Neural progenitor cell (in vitro differentiated cells): Measurements from ENCODE around the gene SHE. TPM values are rescaled to one million over a fixed set of nuclear protein-coding genes. Genes with fewer than 3 reads are reported as not detected.

Experiments
- DNase-seq: peaks from one replicate; pipeline ENCODE4 v3.0.0-alpha.2; 2016; ENCODE audit warnings: low spot score
- H2AFZ ChIP-seq: fragments of 200-600 bp; sonication (generic); replicated peaks from 2 replicates; pipeline ENCODE4 v1.6.1; 2016; ENCODE audit warnings: antibody characterized with exemption
- H3F3A ChIP-seq: fragments of 200-600 bp; sonication (generic); 2 replicates; pipeline ENCODE4 v1.6.1; 2016; ENCODE audit warnings: antibody characterized with exemption, low read depth
- H3K27ac ChIP-seq: fragments of 200-600 bp; sonication (generic); 2 replicates; pipeline ENCODE4 v1.5.1; 2016; ENCODE audit warnings: mild to moderate bottlenecking
- H3K27me3 ChIP-seq: fragments of 200-600 bp; sonication (generic); 2 replicates; pipeline ENCODE4 v1.6.1; 2016; ENCODE audit warnings: mild to moderate bottlenecking, moderate library complexity
- H3K36me3 ChIP-seq: fragments of 200-600 bp; sonication (generic); 2 replicates; pipeline ENCODE4 v1.5.1; 2016
- H3K4me1 ChIP-seq: fragments of 200-600 bp; sonication (generic); 2 replicates; pipeline ENCODE4 v1.6.1; 2016; ENCODE audit warnings: mixed run types
- H3K4me2 ChIP-seq: fragments of 200-600 bp; sonication (generic); 2 replicates; pipeline ENCODE4 v1.6.1; 2016
- H3K4me3 ChIP-seq: fragments of 200-600 bp; sonication (generic); 2 replicates; pipeline ENCODE4 v1.5.1; 2016
- H3K79me2 ChIP-seq: fragments of 200-600 bp; sonication (generic); 2 replicates; pipeline ENCODE4 v1.6.1; 2016; ENCODE audit warnings: low read depth
- H3K9ac ChIP-seq: fragments of 200-600 bp; sonication (generic); 2 replicates; pipeline ENCODE4 v1.6.1; 2016
- H3K9me3 ChIP-seq: fragments of 200-600 bp; sonication (generic); 2 replicates; pipeline ENCODE4 v1.5.1; 2016; ENCODE audit warnings: low read depth
- H4K20me1 ChIP-seq: fragments of 200-600 bp; sonication (generic); 2 replicates; pipeline ENCODE4 v1.6.1; 2016; ENCODE audit warnings: low read depth
- H3K27ac Mint-ChIP-seq: 3 replicates; pipeline ENCODE4 v1.8.0; 2021; ENCODE audit warnings: mixed read lengths
- H3K27me3 Mint-ChIP-seq: 2 replicates; pipeline ENCODE4 v1.8.0; 2022; ENCODE audit warnings: low read depth, mild to moderate bottlenecking, inconsistent platforms, moderate library complexity, mixed read lengths; ENCODE audit not compliant: insufficient read depth
- H3K36me3 Mint-ChIP-seq: 3 replicates; pipeline ENCODE4 v1.8.0; 2021; ENCODE audit warnings: mixed read lengths
- H3K4me1 Mint-ChIP-seq: 3 replicates; pipeline ENCODE4 v1.8.0; 2021; ENCODE audit warnings: mixed read lengths
- H3K4me3 Mint-ChIP-seq: 3 replicates; pipeline ENCODE4 v1.8.0; 2021; ENCODE audit warnings: mild to moderate bottlenecking, moderate library complexity, mixed read lengths
- H3K9me3 Mint-ChIP-seq: 3 replicates; pipeline ENCODE4 v1.8.0; 2020; ENCODE audit warnings: mixed read lengths
- CTCF ChIP-seq: fragments of 200-600 bp; sonication (generic); IDR thresholded peaks from 2 replicates; pipeline ENCODE4 v1.5.1; 2017; ENCODE audit warnings: antibody characterized with exemption, mild to moderate bottlenecking
- EZH2 ChIP-seq: fragments of 200-600 bp; sonication (generic); IDR thresholded peaks from 2 replicates; pipeline ENCODE4 v1.6.1; 2017; ENCODE audit warnings: antibody characterized with exemption, mild to moderate bottlenecking, moderate library complexity
- EZH2phosphoT487 ChIP-seq: fragments of 200-600 bp; sonication (generic); IDR thresholded peaks from 2 replicates; pipeline ENCODE4 v1.6.1; 2017; ENCODE audit warnings: antibody characterized with exemption
- total RNA-seq: library from RNA; depleted of rRNA; stranded (reverse); fragments of >200 nt; gene quantifications from 2 replicates; pipeline ENCODE4 v1.2.3, GENCODE V29; 2015; ENCODE audit warnings: low replicate concordance

SHE gene
- total RNA-seq, 1 donor from 2014 or later: 0.04 TPM

- Mint-ChIP-seq H3K27me3 (peaks cover 3% of the 10 kb centered on the region), H3K36me3 (no peaks in the 10 kb centered on the region), H3K27ac (no peak overlapping the region), H3K9me3 (peaks cover under 1% of the 10 kb centered on the region), H3K4me3 (no peak overlapping the region), H3K4me1 (peaks cover 4% of the 10 kb centered on the region)
- no peak overlapping the region for H3K9ac ChIP-seq
- no peak overlapping the region for H3K4me3 ChIP-seq
- DNase-seq: no peak
- H3F3A ChIP-seq: no peaks in the 10 kb centered on the region
- H3K36me3 ChIP-seq: no peaks in the 10 kb centered on the region
- H2AFZ ChIP-seq: no peak overlapping the region
- H3K27ac ChIP-seq: no peak overlapping the region
- no peaks in the 10 kb centered on the region for H3K4me1 ChIP-seq
- H3K9me3 ChIP-seq: no peaks in the 10 kb centered on the region
- H3K4me2 ChIP-seq: no peak overlapping the region
- H4K20me1 ChIP-seq: no peaks in the 10 kb centered on the region
- TF ChIP-seq EZH2 (no peak), CTCF (no peak), EZH2phosphoT487 (no peak)
- no peaks in the 10 kb centered on the region for H3K27me3 ChIP-seq
- H3K79me2 ChIP-seq: no peaks in the 10 kb centered on the region
These were observed 27.1 kb upstream of the SHE start for GRCh38 chr1:154529308-154529707.

- H3K4me3 ChIP-seq: no peak overlapping the region
These were observed 25.0 kb upstream of the SHE start for GRCh38 chr1:154527192-154527591.

GRCh38 chr1:154524881-154525280 is 22.7 kb upstream of the SHE start:
- no peak for DNase-seq
- Mint-ChIP-seq H3K4me1 (peaks cover 3% of the 10 kb centered on the region), H3K4me3 (no peak overlapping the region), H3K9me3 (no peaks in the 10 kb centered on the region), H3K27me3 (peaks cover 6% of the 10 kb centered on the region), H3K36me3 (no peaks in the 10 kb centered on the region), H3K27ac (no peak overlapping the region)
- Histone ChIP-seq H3K36me3 (no peaks in the 10 kb centered on the region), H3K79me2 (no peaks in the 10 kb centered on the region), H2AFZ (no peak overlapping the region), H3K4me2 (no peak overlapping the region), H3K4me1 (no peaks in the 10 kb centered on the region), H3K9ac (no peak overlapping the region), H3F3A (no peaks in the 10 kb centered on the region), H4K20me1 (no peaks in the 10 kb centered on the region), H3K9me3 (no peaks in the 10 kb centered on the region), H3K4me3 (no peak overlapping the region), H3K27me3 (no peaks in the 10 kb centered on the region), H3K27ac (no peak overlapping the region)
- no peak for TF ChIP-seq EZH2phosphoT487
- TF ChIP-seq EZH2: no peak
- no peak for TF ChIP-seq CTCF

More at GRCh38 chr1:154527192-154527591, 25.0 kb upstream of the SHE start:
- no peaks in the 10 kb centered on the region for H3K36me3 Mint-ChIP-seq
- no peaks in the 10 kb centered on the region for H3K9me3 ChIP-seq
- H3K4me3 Mint-ChIP-seq: no peak overlapping the region
- H3K4me1 Mint-ChIP-seq: peaks cover 3% of the 10 kb centered on the region
- H4K20me1 ChIP-seq: no peaks in the 10 kb centered on the region
- no peaks in the 10 kb centered on the region for H3K9me3 Mint-ChIP-seq
- H3K4me1 ChIP-seq: no peaks in the 10 kb centered on the region
- no peaks in the 10 kb centered on the region for H3K36me3 ChIP-seq
- H3K79me2 ChIP-seq: no peaks in the 10 kb centered on the region
- H3K27me3 Mint-ChIP-seq: peaks cover 4% of the 10 kb centered on the region
- no peaks in the 10 kb centered on the region for H3F3A ChIP-seq
- H3K27ac Mint-ChIP-seq: no peak overlapping the region
- H3K9ac ChIP-seq: no peak overlapping the region
- no peak overlapping the region for H3K4me2 ChIP-seq
- DNase-seq: no peak
- no peak overlapping the region for H2AFZ ChIP-seq
- no peak overlapping the region for H3K27ac ChIP-seq
- H3K27me3 ChIP-seq: no peaks in the 10 kb centered on the region
- TF ChIP-seq EZH2phosphoT487: no peak
- TF ChIP-seq EZH2: no peak
- no peak for TF ChIP-seq CTCF
